ENCODE results near the gene CRB2.

GRCh38 chr9:123356851-123357742 lies 1.1 kb downstream of the CRB2 start:
- TF ChIP-seq POLR2A (IDR thresholded peaks at IDR 0.05) (no peak), CTCF (IDR thresholded peaks at IDR 0.05) (no peak), EP300 (IDR thresholded peaks at IDR 0.05) (no peak)

Measured in upper lobe of left lung (tissue), 4 donors.